Tongue (tissue), 3 donors: ENCODE measurements around the gene METTL2A. TPM values are rescaled to one million over a fixed set of nuclear protein-coding genes. Genes with fewer than 3 reads are reported as not detected.
A peak's percentile ranks its signal among the peaks of the same experiment; 100 is the strongest.
"Not testable (repeated sequence)": the region's sequence is repeated elsewhere in the genome, so short reads cannot be mapped to it uniquely, and the experiment has no call there.

Experiments used
- DNase-seq: peaks from one replicate; pipeline ENCODE4 v3.0.0-alpha.2; 2015
- small RNA-seq: library from RNA; depleted of rRNA; stranded (forward); fragments of <200 nt; gene quantifications from one replicate; pipeline ENCODE3, GENCODE V24; 2014; ENCODE audit warnings: low replicate concordance
- total RNA-seq: library from RNA; depleted of rRNA; stranded (reverse); fragments of >200 nt; gene quantifications from one replicate; pipeline ENCODE4 v1.2.3, GENCODE V29; 2014

Gene METTL2A
- total RNA-seq, 1 donor from 2014 or later, result 27.4 TPM

DNA sequence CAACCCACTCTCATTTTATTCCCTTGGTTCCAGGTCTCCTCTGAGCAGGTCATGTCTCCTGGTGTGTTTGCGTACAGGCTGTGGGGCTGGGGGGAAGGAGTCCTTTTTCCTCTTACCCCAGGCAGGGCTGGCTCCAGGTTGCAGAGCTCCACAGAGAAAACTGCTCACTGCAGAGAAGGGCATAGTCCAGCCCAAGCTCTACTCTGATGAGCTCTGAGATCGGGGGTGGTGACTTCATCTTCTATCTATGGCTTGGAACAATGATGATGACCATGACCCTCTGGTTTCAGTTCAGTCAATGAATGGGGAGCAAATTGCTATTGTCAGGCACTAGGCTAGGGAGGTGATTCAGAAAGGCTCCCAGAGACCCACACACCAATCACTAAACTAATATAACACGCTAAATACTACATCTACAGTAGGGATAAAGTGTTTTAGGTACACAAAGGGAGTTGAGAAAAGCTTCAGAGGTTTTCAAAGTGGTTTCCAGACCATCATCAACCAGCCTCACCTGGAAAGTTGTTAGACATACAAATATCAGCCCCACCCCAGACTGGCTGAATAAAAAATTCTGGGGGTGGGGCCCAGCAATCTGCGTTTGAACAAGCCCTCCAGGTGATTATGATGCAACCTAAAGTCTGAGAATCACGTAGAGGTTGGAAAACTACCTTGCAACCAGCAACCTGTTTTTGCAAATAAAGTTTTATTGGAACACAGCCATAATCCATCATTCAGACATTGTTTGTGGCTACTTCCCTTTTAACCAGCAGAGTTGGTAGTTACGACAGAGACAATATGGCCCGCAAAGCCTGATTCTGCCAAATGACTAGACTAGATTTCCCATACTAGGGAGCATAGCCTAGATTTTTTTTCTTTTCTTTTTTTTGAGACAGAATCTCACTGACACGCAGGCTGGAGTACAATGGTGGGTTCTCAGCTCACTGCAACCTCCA is 49.6 kb downstream of the METTL2A start:
- DNase-seq, result not testable (repeated sequence)

- DNase-seq, result not testable (repeated sequence)
These were observed 53.4 kb downstream of the METTL2A start for GRCh38 chr17:62477111-62477510.

GRCh38 chr17:62477718-62478408 is 54.2 kb downstream of the METTL2A start:
- peak; percentile 16 for DNase-seq

GRCh38 chr17:62478424-62478879 is 54.8 kb downstream of the METTL2A start, which contains the start of gene TLK2:
Gene TLK2 (plus strand): TSS chr17:62478825. CDS start chr17:62481126, 2,301 bp downstream.
- DNase-seq, result peak; percentile 93

DNA sequence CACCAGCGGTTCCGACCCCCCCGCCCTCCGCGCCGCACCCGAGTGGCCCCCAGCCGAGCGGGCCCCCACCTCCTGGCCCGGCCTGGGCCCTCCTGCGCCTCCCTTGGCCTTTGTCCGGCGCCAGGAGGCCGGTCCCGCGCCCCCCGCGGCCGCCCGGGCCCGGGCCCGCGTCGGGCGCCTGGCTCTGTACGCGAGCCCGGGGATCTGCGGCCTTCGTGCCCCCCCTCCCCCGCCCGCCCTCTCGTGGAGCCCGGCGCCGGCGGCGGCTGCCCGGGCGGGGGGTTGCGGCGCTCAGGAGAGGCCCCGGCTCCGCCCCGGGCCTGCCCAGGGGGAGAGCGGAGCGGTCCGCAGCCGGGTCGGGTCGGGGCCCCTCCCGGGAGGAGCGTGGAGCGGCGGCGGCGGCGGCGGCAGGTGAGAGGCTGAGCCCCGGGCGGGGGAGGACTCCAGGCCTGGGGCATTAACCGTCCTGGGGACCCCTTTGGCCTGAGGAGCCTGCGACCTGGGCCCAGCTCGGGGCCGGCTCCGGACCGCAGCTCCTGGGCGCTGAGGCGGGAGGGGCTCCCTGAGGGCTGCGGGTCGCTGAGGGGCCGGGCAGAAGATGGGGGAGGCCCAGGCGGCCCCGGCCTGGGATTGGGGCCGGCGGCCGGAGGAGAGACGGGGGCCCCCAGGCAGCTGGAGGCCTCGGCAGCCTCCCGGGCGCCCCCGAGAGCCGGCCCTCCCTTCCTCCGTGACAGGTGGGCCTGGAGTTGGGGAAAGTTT is 55.4 kb downstream of the METTL2A start:
- DNase-seq, result peak; percentile 36

GRCh38 chr17:62479639-62480258 is 56.1 kb downstream of the METTL2A start:
- DNase-seq, result peak; percentile 37

DNA sequence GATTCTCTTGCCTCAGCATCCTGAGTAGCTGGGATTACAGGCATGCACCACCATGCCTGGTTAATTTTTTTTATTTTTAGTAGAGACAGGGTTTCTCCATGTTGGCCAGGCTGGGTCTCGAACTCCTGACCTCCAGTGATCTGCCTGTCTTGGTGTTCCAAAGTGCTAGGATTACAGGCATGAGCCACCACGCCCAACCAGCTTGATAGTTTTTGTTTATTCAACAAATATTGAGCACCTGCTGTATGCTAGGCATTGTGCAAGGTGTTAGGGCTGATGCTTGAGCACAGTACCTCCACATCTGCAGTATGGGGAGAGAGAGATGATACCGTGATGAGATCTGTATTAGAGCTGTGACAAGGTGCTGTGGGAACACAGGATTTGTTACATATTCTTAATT is 58.9 kb downstream of the METTL2A start:
- not testable (repeated sequence) for DNase-seq

- DNase-seq, result not testable (repeated sequence)
These were observed 67.3 kb downstream of the METTL2A start for GRCh38 chr17:62490990-62491389.

DNA sequence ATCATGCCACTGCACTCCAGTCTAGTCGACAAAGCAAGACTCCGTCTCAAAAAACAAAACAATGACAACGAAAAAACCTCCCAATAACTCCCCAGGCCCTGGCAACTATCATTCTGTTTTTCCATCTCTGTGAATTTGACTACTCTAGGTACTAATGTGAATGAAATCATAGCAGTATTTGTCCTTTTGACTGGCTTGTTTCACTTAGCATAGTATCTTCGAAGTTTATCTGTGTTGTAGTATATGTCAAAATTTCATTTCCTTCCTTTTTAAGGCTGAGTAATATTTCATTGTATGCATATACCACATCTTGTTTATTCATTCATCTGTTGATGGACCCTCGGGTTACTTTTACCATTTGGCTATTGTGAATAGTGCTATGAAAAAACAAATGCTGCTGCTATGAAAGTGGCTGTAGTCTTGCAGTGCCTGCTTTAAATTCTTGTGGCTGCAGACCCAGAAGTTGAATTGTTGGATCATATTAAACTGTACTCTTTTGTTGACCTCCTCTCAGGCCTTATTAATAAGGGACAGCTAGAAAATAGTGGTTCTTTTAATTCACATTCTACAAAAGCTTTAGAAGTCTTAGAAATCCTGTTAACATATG is 69.5 kb downstream of the METTL2A start:
- not testable (repeated sequence) for DNase-seq

DNA sequence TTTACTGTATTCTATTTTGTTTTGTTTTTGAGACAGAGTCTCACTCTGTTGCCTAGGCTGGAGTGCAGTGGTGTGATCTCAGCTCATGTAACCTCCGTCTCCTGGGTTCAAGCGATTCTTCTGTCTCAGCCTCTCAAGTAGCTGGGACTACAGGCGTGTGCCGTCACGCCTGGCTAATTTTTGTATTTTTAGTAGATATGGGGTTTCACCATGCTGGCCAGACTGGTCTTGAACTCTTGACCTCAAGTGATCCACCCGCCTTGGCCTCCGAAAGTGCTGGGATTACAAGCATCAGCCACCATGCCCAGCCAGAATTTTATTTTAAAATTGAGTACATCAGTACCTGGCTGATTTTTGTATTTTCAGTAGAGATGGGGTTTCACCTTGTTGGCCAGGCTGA is 70.4 kb downstream of the METTL2A start:
- not testable (repeated sequence) for DNase-seq

- not testable (repeated sequence) for DNase-seq
These were observed 72.6 kb downstream of the METTL2A start for GRCh38 chr17:62496344-62496743.

- not testable (repeated sequence) for DNase-seq
These were observed 75.1 kb downstream of the METTL2A start for GRCh38 chr17:62498796-62499195.

Small RNA genes lying within 50 kb of the gene (small RNA-seq; reads per million reads assigned to genes)
- not detected for gene RNU7-52P

Other genes starting within 250 kb of the METTL2A start
- gene EFCAB3, start 43.3 kb upstream of the METTL2A start, total RNA-seq, result not detected
- gene TLK2, start 54.9 kb downstream of the METTL2A start, total RNA-seq, result 58.4 TPM
- 206 TPM for gene MRC2, start 203.8 kb downstream of the METTL2A start, total RNA-seq